IMR-90 (cell line): Measurements from ENCODE around the gene EML4. TPM values are rescaled to one million over a fixed set of nuclear protein-coding genes. Genes with fewer than 3 reads are reported as not detected.

Source experiments
- ATAC-seq: fragments of 200-7000 bp; cut with Tn5 transposase; 2 replicates; pipeline ENCODE4 v1.9.1; 2020; ENCODE audit warnings: low read depth, mild to moderate bottlenecking, moderate library complexity
- BruUV-seq: library from RNA; stranded (reverse); fragments of 400-500 nt; replicated peaks from 2 replicates; lab custom pipeline; 2021; lab: Mats Ljungman, UMichigan
- CTCF ChIA-PET: fragments of 300-600 bp; formaldehyde crosslinking; extraction: SDS; loops from one replicate; lab custom pipeline; 2021; ENCODE audit warnings: antibody characterized with exemption; lab: Yijun Ruan, JAX
- POLR2A ChIA-PET: fragments of 300-600 bp; sonication (Branson Sonifier 250); formaldehyde crosslinking; loops from one replicate; lab custom pipeline; 2022; ENCODE audit warnings: antibody characterized with exemption; ENCODE audit not compliant: unreplicated experiment; lab: Charles Lee
- DNase-seq: peaks from one replicate; pipeline ENCODE4 v3.0.0; 2013
- H2AFZ ChIP-seq: replicated peaks from 2 replicates; pipeline ENCODE3; 2013; ENCODE audit warnings: low read length, mild to moderate bottlenecking; ENCODE audit not compliant: poor library complexity
- H2AK5ac ChIP-seq: 2 replicates; pipeline ENCODE4 v1.6.1; 2013; ENCODE audit warnings: low read depth, low read length, inconsistent platforms
- H2AK9ac ChIP-seq: replicated peaks from 2 replicates; pipeline ENCODE3; 2013; ENCODE audit warnings: mild to moderate bottlenecking, low read depth, low read length, moderate library complexity; ENCODE audit not compliant: poor library complexity
- H2BK120ac ChIP-seq: 2 replicates; pipeline ENCODE4 v1.6.1; 2013; ENCODE audit warnings: low read depth, low read length, inconsistent platforms
- H2BK15ac ChIP-seq: 3 replicates; pipeline ENCODE4 v1.6.1; 2013; ENCODE audit warnings: low read depth, low read length, inconsistent platforms
- H2BK20ac ChIP-seq: 2 replicates; pipeline ENCODE4 v1.6.1; 2013; ENCODE audit warnings: low read depth, mild to moderate bottlenecking, inconsistent platforms, low read length, moderate library complexity
- H2BK5ac ChIP-seq: 2 replicates; pipeline ENCODE4 v1.6.1; 2013; ENCODE audit warnings: mild to moderate bottlenecking, low read depth, low read length, inconsistent platforms; ENCODE audit not compliant: poor library complexity, severe bottlenecking
- H3K14ac ChIP-seq: replicated peaks from 2 replicates; pipeline ENCODE4 v1.6.1; 2013; ENCODE audit warnings: low read depth, low read length, inconsistent platforms
- H3K18ac ChIP-seq: 2 replicates; pipeline ENCODE4 v1.6.1; 2013; ENCODE audit warnings: low read depth, low read length, control low read depth
- H3K23ac ChIP-seq: 2 replicates; pipeline ENCODE4 v1.6.1; 2013; ENCODE audit warnings: low read depth, low read length, inconsistent platforms
- H3K27ac ChIP-seq: 2 replicates; pipeline ENCODE4 v1.5.1; 2013; ENCODE audit warnings: mild to moderate bottlenecking, control low read depth, low read length; ENCODE audit not compliant: insufficient read depth
- H3K27me3 ChIP-seq: 2 replicates; pipeline ENCODE4 v1.6.1; 2013; ENCODE audit warnings: low read length; ENCODE audit not compliant: control insufficient read depth, insufficient read depth
- H3K36me3 ChIP-seq: 2 replicates; pipeline ENCODE4 v1.6.1; 2013; ENCODE audit warnings: low read length, mixed read lengths; ENCODE audit not compliant: control insufficient read depth, insufficient read depth
- H3K4ac ChIP-seq: 2 replicates; pipeline ENCODE4 v1.6.1; 2013; ENCODE audit warnings: low read depth, low read length, inconsistent platforms
- H3K4me1 ChIP-seq: 2 replicates; pipeline ENCODE4 v1.6.1; 2013; ENCODE audit warnings: low read length, mixed read lengths; ENCODE audit not compliant: control insufficient read depth, insufficient read depth
- H3K4me2 ChIP-seq: 2 replicates; pipeline ENCODE4 v1.6.1; 2013; ENCODE audit warnings: low read depth, mild to moderate bottlenecking, control low read depth, low read length, moderate library complexity
- H3K4me3 ChIP-seq: 2 replicates; pipeline ENCODE4 v1.5.1; 2013; ENCODE audit warnings: low read depth, mild to moderate bottlenecking, control low read depth, low read length, moderate library complexity; ENCODE audit not compliant: insufficient read depth
- H3K56ac ChIP-seq: 2 replicates; pipeline ENCODE4 v1.6.1; 2013; ENCODE audit warnings: low read length, inconsistent platforms; ENCODE audit not compliant: insufficient read depth; ENCODE audit errors: extremely low read depth
- H3K79me1 ChIP-seq, 2 experiments: 2 replicates each; pipeline ENCODE4 v1.6.1; 2013; ENCODE audit warnings: low read length in 2 of 2, inconsistent platforms in 1 of 2, low read depth in 1 of 2
- H3K9ac ChIP-seq: 2 replicates; pipeline ENCODE4 v1.6.1; 2013; ENCODE audit warnings: low read depth, low read length, control low read depth
- H3K9me1 ChIP-seq: 2 replicates; pipeline ENCODE4 v1.6.1; 2013; ENCODE audit warnings: low read length, inconsistent platforms; ENCODE audit not compliant: insufficient read depth
- H3K9me3 ChIP-seq: 2 replicates; pipeline ENCODE4 v1.6.1; 2013; ENCODE audit warnings: low read length; ENCODE audit not compliant: control insufficient read depth, insufficient read depth
- H4K20me1 ChIP-seq: 2 replicates; pipeline ENCODE4 v1.6.1; 2013; ENCODE audit warnings: low read length, inconsistent platforms; ENCODE audit not compliant: insufficient read depth
- H4K5ac ChIP-seq: 2 replicates; pipeline ENCODE4 v1.6.1; 2013; ENCODE audit warnings: mild to moderate bottlenecking, low read depth, low read length, control low read depth
- H4K8ac ChIP-seq, 2 experiments: 2 replicates each; pipeline ENCODE4 v1.6.1; 2013; ENCODE audit warnings: low read depth in 2 of 2, low read length in 2 of 2, control low read depth in 1 of 2, inconsistent platforms in 1 of 2
- H4K91ac ChIP-seq: 2 replicates; pipeline ENCODE4 v1.6.1; 2013; ENCODE audit warnings: low read depth, low read length, inconsistent platforms; ENCODE audit not compliant: insufficient read depth
- BHLHE40 ChIP-seq: fragments of 150-350 bp; IDR thresholded peaks from 2 replicates; pipeline ENCODE4 v1.6.1; 2016; ENCODE audit warnings: mild to moderate bottlenecking, low read depth, low read length
- CEBPB ChIP-seq: IDR thresholded peaks from 2 replicates; pipeline ENCODE4 v1.6.1; 2012; ENCODE audit warnings: low read depth, low read length, improper control_type of control experiment
- CHD1 ChIP-seq: IDR thresholded peaks from 2 replicates; pipeline ENCODE4 v1.6.1; 2012; ENCODE audit warnings: low read depth, low read length, improper control_type of control experiment
- FOS ChIP-seq: fragments of 150-350 bp; IDR thresholded peaks from 2 replicates; pipeline ENCODE4 v1.6.1; 2016; ENCODE audit warnings: low read depth, low read length
- MAFK ChIP-seq: IDR thresholded peaks from 2 replicates; pipeline ENCODE4 v1.6.1; 2012; ENCODE audit warnings: low read depth, low read length, improper control_type of control experiment
- MAZ ChIP-seq: IDR thresholded peaks from 2 replicates; pipeline ENCODE4 v1.6.1; 2012; ENCODE audit warnings: low read depth, mild to moderate bottlenecking, low read length, improper control_type of control experiment, moderate library complexity, borderline replicate concordance
- MXI1 ChIP-seq: IDR thresholded peaks from 2 replicates; pipeline ENCODE4 v1.6.1; 2012; ENCODE audit warnings: low read depth, mild to moderate bottlenecking, low read length, moderate library complexity, borderline replicate concordance
- NFE2L2 ChIP-seq: fragments of 150-350 bp; IDR thresholded peaks from 2 replicates; pipeline ENCODE4 v1.6.1; 2016; ENCODE audit warnings: low read depth, mild to moderate bottlenecking, low read length
- POLR2A ChIP-seq: IDR thresholded peaks from 2 replicates; pipeline ENCODE4 v1.6.1; 2012; ENCODE audit warnings: mild to moderate bottlenecking, low read depth, low read length
- RAD21 ChIP-seq: IDR thresholded peaks from 2 replicates; pipeline ENCODE4 v1.6.1; 2012; ENCODE audit warnings: low read length, improper control_type of control experiment
- RCOR1 ChIP-seq: IDR thresholded peaks from 2 replicates; pipeline ENCODE4 v1.6.1; 2012; ENCODE audit warnings: mild to moderate bottlenecking, low read length, improper control_type of control experiment; ENCODE audit not compliant: insufficient replicate concordance
- RFX5 ChIP-seq: IDR thresholded peaks from 2 replicates; pipeline ENCODE4 v1.8.0; 2012; ENCODE audit warnings: low read depth, mild to moderate bottlenecking, low read length, moderate library complexity
- SMC3 ChIP-seq: fragments of 150-350 bp; IDR thresholded peaks from 2 replicates; pipeline ENCODE4 v1.6.1; 2016; ENCODE audit warnings: low read depth, mild to moderate bottlenecking, antibody characterized with exemption, low read length, moderate library complexity
- WGBS, 2 experiments: methylation state at CpG; one replicate each; pipeline versions ENCODE4 v1.1.5 to v1.1.7; 2013; ENCODE audit warnings: missing lambda C conversion rate in 2 of 2; ENCODE audit not compliant: insufficient read length in 1 of 2; ENCODE audit errors: extremely low coverage in 2 of 2; 5-methylcytosine and 5-hydroxymethylcytosine counted together
- dilution Hi-C: fragments of 300-500 bp; cut with HindIII; formaldehyde crosslinking; loops from one replicate; pipeline ENCODE4 v1.14.3; 2018; ENCODE audit warnings: low sequenced_read_pairs; ENCODE audit not compliant: unreplicated experiment
- in situ Hi-C: fragments of 300-500 bp; cut with MboI; formaldehyde crosslinking; loops from 3 replicates; pipeline ENCODE4 v1.14.3; 2019; ENCODE audit warnings: low sequenced_read_pairs, inconsistent platforms, mixed read lengths
- intact Hi-C: fragments of 100-400 bp; cut with micrococcal nuclease; formaldehyde crosslinking; loops from 2 replicates; pipeline ENCODE4 v1.10.0; 2022
- polyA plus RNA-seq, 3 experiments: library from polyadenylated mRNA; depleted of rRNA; stranded (reverse); fragments of >200 nt; gene quantifications; 2 replicates each; pipeline ENCODE4 v1.2.3, GENCODE V29; 2012; ENCODE audit warnings: low replicate concordance in 1 of 3
- total RNA-seq: library from RNA; depleted of rRNA; stranded (reverse); fragments of >200 nt; gene quantifications from 2 replicates; pipeline ENCODE4 v1.2.3, GENCODE V29; 2012
- TF ChIP-seq, protein P1 (sequence below): fragments of 150-350 bp; IDR thresholded peaks from 2 replicates; pipeline ENCODE4 v1.6.1; 2016; ENCODE audit warnings: low read depth, mild to moderate bottlenecking, low read length, moderate library complexity, borderline replicate concordance
- TF ChIP-seq, protein P2 (sequence below): conservative IDR thresholded peaks from 2 replicates; pipeline ENCODE4 v1.5.1; 2012; ENCODE audit warnings: mild to moderate bottlenecking, low read depth, low read length, improper control_type of control experiment
- TF ChIP-seq, protein P3 (sequence below): fragments of 150-350 bp; IDR thresholded peaks from 2 replicates; pipeline ENCODE4 v1.6.1; 2017; ENCODE audit warnings: mild to moderate bottlenecking, antibody characterized with exemption, low read length, low read depth

Gene EML4
- total and polyA plus RNA-seq, 2 of the 4 experiments (the other 2 are of a cell fraction), result 29.7 to 73.7 TPM

DNA sequence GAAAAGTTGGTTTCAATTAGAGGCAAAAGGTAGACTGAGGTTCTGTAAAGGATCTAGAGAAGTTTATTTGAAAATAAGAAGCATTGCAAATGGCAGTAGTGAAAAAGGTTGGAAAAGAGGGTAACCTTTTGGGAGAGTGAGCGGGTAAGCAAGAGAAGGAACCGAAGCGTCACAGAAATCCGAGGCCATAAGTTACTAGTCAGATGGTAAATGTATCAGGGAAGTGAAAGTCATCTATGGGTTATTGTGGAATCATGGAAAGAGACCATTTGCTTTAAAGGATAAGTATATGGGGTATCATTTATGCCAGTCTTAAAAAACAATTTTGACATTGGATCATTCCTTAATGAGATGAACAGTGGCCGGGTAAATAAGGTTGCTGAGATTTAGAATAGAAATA lies 30.5 kb downstream of the EML4 start:
- peaks cover 16% of the 10 kb centered on the region for H3K9me1 ChIP-seq
- no peak overlapping the region for H3K23ac ChIP-seq
- H4K8ac ChIP-seq, result peak overlapping the region in 1 of 2 experiments; percentile 13; a peak in 1 of 4 replicates
- TF ChIP-seq CEBPB (no peak), MAZ (no peak), POLR2A (no peak), FOS (no peak), RCOR1 (no peak), RFX5 (no peak), BHLHE40 (no peak), CHD1 (no peak), RAD21 (no peak), NFE2L2 (no peak), SMC3 (no peak), MAFK (no peak), MXI1 (no peak)
- TF ChIP-seq, protein P1, sequence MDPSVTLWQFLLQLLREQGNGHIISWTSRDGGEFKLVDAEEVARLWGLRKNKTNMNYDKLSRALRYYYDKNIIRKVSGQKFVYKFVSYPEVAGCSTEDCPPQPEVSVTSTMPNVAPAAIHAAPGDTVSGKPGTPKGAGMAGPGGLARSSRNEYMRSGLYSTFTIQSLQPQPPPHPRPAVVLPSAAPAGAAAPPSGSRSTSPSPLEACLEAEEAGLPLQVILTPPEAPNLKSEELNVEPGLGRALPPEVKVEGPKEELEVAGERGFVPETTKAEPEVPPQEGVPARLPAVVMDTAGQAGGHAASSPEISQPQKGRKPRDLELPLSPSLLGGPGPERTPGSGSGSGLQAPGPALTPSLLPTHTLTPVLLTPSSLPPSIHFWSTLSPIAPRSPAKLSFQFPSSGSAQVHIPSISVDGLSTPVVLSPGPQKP, result no peak
- TF ChIP-seq, protein P2, sequence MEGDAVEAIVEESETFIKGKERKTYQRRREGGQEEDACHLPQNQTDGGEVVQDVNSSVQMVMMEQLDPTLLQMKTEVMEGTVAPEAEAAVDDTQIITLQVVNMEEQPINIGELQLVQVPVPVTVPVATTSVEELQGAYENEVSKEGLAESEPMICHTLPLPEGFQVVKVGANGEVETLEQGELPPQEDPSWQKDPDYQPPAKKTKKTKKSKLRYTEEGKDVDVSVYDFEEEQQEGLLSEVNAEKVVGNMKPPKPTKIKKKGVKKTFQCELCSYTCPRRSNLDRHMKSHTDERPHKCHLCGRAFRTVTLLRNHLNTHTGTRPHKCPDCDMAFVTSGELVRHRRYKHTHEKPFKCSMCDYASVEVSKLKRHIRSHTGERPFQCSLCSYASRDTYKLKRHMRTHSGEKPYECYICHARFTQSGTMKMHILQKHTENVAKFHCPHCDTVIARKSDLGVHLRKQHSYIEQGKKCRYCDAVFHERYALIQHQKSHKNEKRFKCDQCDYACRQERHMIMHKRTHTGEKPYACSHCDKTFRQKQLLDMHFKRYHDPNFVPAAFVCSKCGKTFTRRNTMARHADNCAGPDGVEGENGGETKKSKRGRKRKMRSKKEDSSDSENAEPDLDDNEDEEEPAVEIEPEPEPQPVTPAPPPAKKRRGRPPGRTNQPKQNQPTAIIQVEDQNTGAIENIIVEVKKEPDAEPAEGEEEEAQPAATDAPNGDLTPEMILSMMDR, result no peak
- TF ChIP-seq, protein P3, sequence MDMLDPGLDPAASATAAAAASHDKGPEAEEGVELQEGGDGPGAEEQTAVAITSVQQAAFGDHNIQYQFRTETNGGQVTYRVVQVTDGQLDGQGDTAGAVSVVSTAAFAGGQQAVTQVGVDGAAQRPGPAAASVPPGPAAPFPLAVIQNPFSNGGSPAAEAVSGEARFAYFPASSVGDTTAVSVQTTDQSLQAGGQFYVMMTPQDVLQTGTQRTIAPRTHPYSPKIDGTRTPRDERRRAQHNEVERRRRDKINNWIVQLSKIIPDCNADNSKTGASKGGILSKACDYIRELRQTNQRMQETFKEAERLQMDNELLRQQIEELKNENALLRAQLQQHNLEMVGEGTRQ, result no peak
- H3K56ac ChIP-seq, result no peak overlapping the region
- dilution Hi-C loops (no loop called here), in situ Hi-C loops (no loop called here), intact Hi-C loops (no loop called here)
- H3K4ac ChIP-seq, result no peak overlapping the region
- H2AK5ac ChIP-seq, result no peak overlapping the region
- H3K9ac ChIP-seq, result no peak overlapping the region
- H3K27me3 ChIP-seq, result no peaks in the 10 kb centered on the region
- CTCF ChIA-PET, result no interaction called here
- no peak overlapping the region for H2AK9ac ChIP-seq
- H2BK15ac ChIP-seq, result no peak overlapping the region
- peak overlapping the region; percentile 47; the same call in 1 of the 2 replicates for H3K18ac ChIP-seq
- no peak for DNase-seq
- no peak overlapping the region; the same call in 1 of the 2 replicates for H4K91ac ChIP-seq
- H3K4me3 ChIP-seq, result no peak overlapping the region
- no peak overlapping the region for H3K4me2 ChIP-seq
- peak overlapping the region; percentile 54; the same call in 1 of the 2 replicates for H4K5ac ChIP-seq
- H2BK120ac ChIP-seq, result no peak overlapping the region
- 100% methylated on average over 4 of the region's 5 CpGs; no CpG with 5 or more reads in 1 of the 2 experiments for WGBS, 2 experiments
- no peak overlapping the region for H2AFZ ChIP-seq
- H3K36me3 ChIP-seq, result no peaks in the 10 kb centered on the region
- peaks cover 18% of the 10 kb centered on the region for H3K4me1 ChIP-seq
- H3K79me1 ChIP-seq, result peaks cover 36 to 65% of the 10 kb centered on the region in 2 experiments
- POLR2A ChIA-PET, result no interaction called here
- ATAC-seq, result no peak
- H3K9me3 ChIP-seq, result no peaks in the 10 kb centered on the region
- no peak overlapping the region for H2BK20ac ChIP-seq
- peak overlapping the region; percentile 44 for H2BK5ac ChIP-seq
- H3K27ac ChIP-seq, result peak overlapping the region; percentile 30; the same call in 1 of the 2 replicates
- no peak overlapping the region for H3K14ac ChIP-seq
- BruUV-seq, result no TSS peak
- peaks cover 6% of the 10 kb centered on the region; the same call in 1 of the 2 replicates for H4K20me1 ChIP-seq
